CD4-positive, CD25-positive, alpha-beta regulatory T cell (primary cell): ENCODE results near the gene CD93. TPM values are rescaled to one million over a fixed set of nuclear protein-coding genes. Genes with fewer than 3 reads are reported as not detected.

Experiments used
- ATAC-seq, 2 donors: fragments of 150-1000 bp; cut with Tn5 transposase; one replicate each; pipeline ENCODE4 v1.10.0; 2021; ENCODE audit warnings: low read depth in 2 of 2, moderate number of reproducible peaks in 2 of 2, moderate library complexity in 1 of 2
- DNase-seq, 3 donors: peaks; one replicate each; pipeline versions ENCODE4 v3.0.0 to v3.0.0-alpha.2; 2012 to 2022; ENCODE audit warnings: mixed read lengths in 1 of 3
- H3K27ac ChIP-seq: one replicate; pipeline ENCODE4 v1.7.0; 2013; ENCODE audit warnings: mild to moderate bottlenecking, low read length; ENCODE audit not compliant: insufficient read depth, poor library complexity, severe bottlenecking
- H3K27me3 ChIP-seq: one replicate; pipeline ENCODE4 v1.7.0; 2013; ENCODE audit warnings: low read length; ENCODE audit not compliant: control insufficient read depth, insufficient read depth
- H3K36me3 ChIP-seq: one replicate; pipeline ENCODE4 v1.7.0; 2013; ENCODE audit warnings: mild to moderate bottlenecking, low read length, moderate library complexity; ENCODE audit not compliant: control insufficient read depth, insufficient read depth
- H3K4me1 ChIP-seq: 2 replicates; pipeline ENCODE4 v1.7.0; 2013; ENCODE audit warnings: mild to moderate bottlenecking, low read length; ENCODE audit not compliant: insufficient read depth, control insufficient read depth, poor library complexity, severe bottlenecking
- H3K4me3 ChIP-seq: one replicate; pipeline ENCODE4 v1.7.0; 2013; ENCODE audit warnings: low read depth, mild to moderate bottlenecking, low read length, moderate library complexity
- H3K9me3 ChIP-seq, 2 experiments: 1 replicate in 1 of 2; 2 replicates in 1 of 2; pipeline ENCODE4 v1.7.0; 2013; ENCODE audit warnings: low read length in 2 of 2, mild to moderate bottlenecking in 1 of 2, moderate library complexity in 1 of 2; ENCODE audit not compliant: control insufficient read depth in 2 of 2
- H3K27ac Mint-ChIP-seq, 3 donors: one replicate each; pipeline ENCODE4 v1.8.0; 2020 to 2022; ENCODE audit warnings: mild to moderate bottlenecking in 3 of 3, mixed read lengths in 3 of 3, moderate library complexity in 2 of 3
- H3K27me3 Mint-ChIP-seq: one replicate; pipeline ENCODE4 v1.8.0; 2022; ENCODE audit warnings: mild to moderate bottlenecking, mixed read lengths
- H3K36me3 Mint-ChIP-seq: one replicate; pipeline ENCODE4 v1.8.0; 2020; ENCODE audit warnings: mixed read lengths
- H3K4me1 Mint-ChIP-seq, 4 donors: one replicate each; pipeline ENCODE4 v1.8.0; 2020 to 2022; ENCODE audit warnings: mixed read lengths in 4 of 4, mild to moderate bottlenecking in 1 of 4
- H3K4me3 Mint-ChIP-seq, 4 donors: one replicate each; pipeline ENCODE4 v1.8.0; 2020 to 2022; ENCODE audit warnings: mild to moderate bottlenecking in 4 of 4, mixed read lengths in 4 of 4, moderate library complexity in 3 of 4
- H3K9me3 Mint-ChIP-seq, 7 donors: one replicate each; pipeline ENCODE4 v1.8.0; 2020 to 2022; ENCODE audit warnings: mixed read lengths in 7 of 7, mild to moderate bottlenecking in 3 of 7, moderate library complexity in 2 of 7
- polyA plus RNA-seq, 4 donors: library from polyadenylated mRNA; unstranded; fragments of 300-500 nt; fragmentation: Illumina TruSeq; gene quantifications; one replicate each; pipeline ENCODE4 v1.2.3, GENCODE V29; 2021
- total RNA-seq: library from RNA; stranded (reverse); gene quantifications from one replicate; pipeline ENCODE4 v1.2.3, GENCODE V29; 2022

The CD93 gene
- total and polyA plus RNA-seq, 5 donors from 2014 or later: 0.12 to 3.3 (median 0.30) TPM

- Histone ChIP-seq H3K9me3 (no peaks in the 10 kb centered on the region), H3K4me1 (no peaks in the 10 kb centered on the region), H3K27ac (no peak overlapping the region), H3K4me3 (no peak overlapping the region), H3K27me3 (peaks cover under 1% of the 10 kb centered on the region), H3K36me3 (no peaks in the 10 kb centered on the region)
- Mint-ChIP-seq H3K4me1 (no peaks in the 10 kb centered on the region), H3K27ac (no peak overlapping the region), H3K27me3 (peaks cover 17% of the 10 kb centered on the region), H3K36me3 (no peaks in the 10 kb centered on the region), H3K9me3 (peaks cover 0 to 5% (median 0%) of the 10 kb centered on the region in 7 donors), H3K4me3 (no peak overlapping the region)
- DNase-seq (no peak), ATAC-seq (no peak)
These were observed 26.3 kb downstream of the CD93 start for GRCh38 chr20:23059846-23060245.

GRCh38 chr20:23059001-23059400 is 27.1 kb downstream of the CD93 start:
- H3K27ac Mint-ChIP-seq: no peak overlapping the region
- no peak overlapping the region for H3K4me3 Mint-ChIP-seq
- peaks cover 4% of the 10 kb centered on the region for H3K27me3 ChIP-seq
- no peaks in the 10 kb centered on the region for H3K36me3 ChIP-seq
- ATAC-seq (no peak), DNase-seq (no peak)
- no peaks in the 10 kb centered on the region for H3K4me1 Mint-ChIP-seq
- no peaks in the 10 kb centered on the region for H3K9me3 ChIP-seq
- no peak overlapping the region for H3K27ac ChIP-seq
- no peak overlapping the region for H3K4me3 ChIP-seq
- no peaks in the 10 kb centered on the region for H3K4me1 ChIP-seq
- H3K27me3 Mint-ChIP-seq: peaks cover 15% of the 10 kb centered on the region
- H3K36me3 Mint-ChIP-seq: no peaks in the 10 kb centered on the region
- peaks cover 0 to 5% (median 0%) of the 10 kb centered on the region in 7 donors for H3K9me3 Mint-ChIP-seq

- Mint-ChIP-seq H3K36me3 (no peaks in the 10 kb centered on the region), H3K9me3 (peaks cover 0 to 5% (median 0%) of the 10 kb centered on the region in 7 donors), H3K27ac (no peak overlapping the region), H3K4me1 (no peaks in the 10 kb centered on the region), H3K27me3 (peaks cover 21% of the 10 kb centered on the region), H3K4me3 (no peak overlapping the region)
- H3K9me3 ChIP-seq: no peaks in the 10 kb centered on the region
- no peak overlapping the region for H3K27ac ChIP-seq
- H3K27me3 ChIP-seq: peaks cover 4% of the 10 kb centered on the region
- H3K4me3 ChIP-seq: no peak overlapping the region
- H3K36me3 ChIP-seq: no peaks in the 10 kb centered on the region
- no peak for DNase-seq
- H3K4me1 ChIP-seq: no peaks in the 10 kb centered on the region
- ATAC-seq: no peak
These were observed 27.9 kb downstream of the CD93 start for GRCh38 chr20:23058240-23058639.

GRCh38 chr20:23052904-23053303 is 33.2 kb downstream of the CD93 start:
- no peak overlapping the region for H3K4me3 Mint-ChIP-seq
- no peak overlapping the region for H3K27ac Mint-ChIP-seq
- Histone ChIP-seq H3K27me3 (peaks cover 6% of the 10 kb centered on the region), H3K4me1 (peaks cover 13% of the 10 kb centered on the region), H3K27ac (no peak overlapping the region), H3K9me3 (no peaks in the 10 kb centered on the region), H3K36me3 (no peaks in the 10 kb centered on the region), H3K4me3 (no peak overlapping the region)
- peaks cover 0 to 4% (median 1%) of the 10 kb centered on the region in 4 donors for H3K4me1 Mint-ChIP-seq
- peaks cover 41% of the 10 kb centered on the region for H3K27me3 Mint-ChIP-seq
- no peaks in the 10 kb centered on the region for H3K36me3 Mint-ChIP-seq
- ATAC-seq (no peak), DNase-seq (no peak)
- H3K9me3 Mint-ChIP-seq: peaks cover 0 to 5% (median 0%) of the 10 kb centered on the region in 7 donors

- ATAC-seq (no peak), DNase-seq (peak in 1 of 3 donors; percentile 18)
- peaks cover 0 to 5% (median 0%) of the 10 kb centered on the region in 7 donors for H3K9me3 Mint-ChIP-seq
- peaks cover 0 to 9% (median 4%) of the 10 kb centered on the region in 4 donors for H3K4me1 Mint-ChIP-seq
- Histone ChIP-seq H3K36me3 (no peaks in the 10 kb centered on the region), H3K9me3 (no peaks in the 10 kb centered on the region), H3K4me1 (peaks cover 13% of the 10 kb centered on the region), H3K27me3 (peaks cover 10% of the 10 kb centered on the region), H3K4me3 (no peak overlapping the region), H3K27ac (no peak overlapping the region)
- no peaks in the 10 kb centered on the region for H3K36me3 Mint-ChIP-seq
- peak overlapping the region in 2 of 4 donors; percentile 28 to 68 for H3K4me3 Mint-ChIP-seq
- no peak overlapping the region for H3K27ac Mint-ChIP-seq
- peaks cover 54% of the 10 kb centered on the region for H3K27me3 Mint-ChIP-seq
These were observed 35.1 kb downstream of the CD93 start for GRCh38 chr20:23050847-23051627.

- Mint-ChIP-seq H3K4me1 (peaks cover 0 to 9% (median 4%) of the 10 kb centered on the region in 4 donors), H3K27me3 (peaks cover 61% of the 10 kb centered on the region), H3K9me3 (peaks cover 0 to 5% (median 0%) of the 10 kb centered on the region in 7 donors), H3K27ac (no peak overlapping the region), H3K36me3 (no peaks in the 10 kb centered on the region), H3K4me3 (peak overlapping the region in 1 of 4 donors; percentile 28)
- Histone ChIP-seq H3K27me3 (peaks cover 16% of the 10 kb centered on the region), H3K9me3 (no peaks in the 10 kb centered on the region), H3K36me3 (no peaks in the 10 kb centered on the region), H3K4me3 (no peak overlapping the region), H3K4me1 (peaks cover 13% of the 10 kb centered on the region), H3K27ac (no peak overlapping the region)
- ATAC-seq (no peak), DNase-seq (no peak)
These were observed 35.9 kb downstream of the CD93 start for GRCh38 chr20:23050076-23050838.

GRCh38 chr20:23049201-23050075 is 36.7 kb downstream of the CD93 start, which contains the start of gene THBD:
Gene THBD (minus strand): TSS chr20:23049672. CDS start chr20:23049504, 168 bp downstream.
- H3K4me1 Mint-ChIP-seq: peaks cover 0 to 9% (median 4%) of the 10 kb centered on the region in 4 donors
- H3K4me3 Mint-ChIP-seq: peak within 1 kb of the TSS in 2 of 4 donors; percentile 31 to 38
- peaks cover 0 to 5% (median 0%) of the 10 kb centered on the region in 7 donors for H3K9me3 Mint-ChIP-seq
- Histone ChIP-seq H3K27me3 (peaks cover 14% of the 10 kb centered on the region), H3K4me1 (peaks cover 13% of the 10 kb centered on the region), H3K27ac (no peak within 1 kb of the TSS), H3K4me3 (no peak within 1 kb of the TSS), H3K9me3 (no peaks in the 10 kb centered on the region), H3K36me3 (no peaks in the 10 kb centered on the region)
- peaks cover 65% of the 10 kb centered on the region for H3K27me3 Mint-ChIP-seq
- DNase-seq (no peak), ATAC-seq (no peak)
- H3K27ac Mint-ChIP-seq: no peak within 1 kb of the TSS
- no peaks in the 10 kb centered on the region for H3K36me3 Mint-ChIP-seq
